GM21717 (cell line): Measurements from ENCODE around the gene JAM3.
"Not testable (repeated sequence)": the region's sequence is repeated elsewhere in the genome, so short reads cannot be mapped to it uniquely, and the experiment has no call there.

Experiments used
- ATAC-seq: cut with Tn5 transposase; IDR thresholded peaks from one replicate; pipeline ENCODE4 v1.9.1; 2021; ENCODE audit warnings: mild to moderate bottlenecking, moderate library complexity; ENCODE audit not compliant: unreplicated experiment

JAM3 gene

DNA sequence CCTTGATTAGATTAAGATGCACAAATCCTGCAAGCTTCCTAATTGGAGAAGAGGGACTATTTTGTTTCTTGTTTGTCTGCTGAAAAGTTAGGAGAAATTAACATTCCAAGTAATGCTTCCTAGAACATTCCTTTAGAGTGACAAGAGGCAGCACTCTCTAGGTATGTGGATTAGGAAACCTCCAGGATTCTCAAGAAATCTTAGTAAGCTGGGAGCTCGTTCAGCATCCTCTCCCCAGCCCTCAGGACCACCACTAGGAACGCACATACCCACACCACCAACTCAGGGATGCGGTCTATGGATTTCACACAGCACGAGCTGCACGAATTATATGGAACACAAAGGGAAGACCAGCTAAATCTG is 102.0 kb downstream of the JAM3 start:
- no peak for ATAC-seq

DNA sequence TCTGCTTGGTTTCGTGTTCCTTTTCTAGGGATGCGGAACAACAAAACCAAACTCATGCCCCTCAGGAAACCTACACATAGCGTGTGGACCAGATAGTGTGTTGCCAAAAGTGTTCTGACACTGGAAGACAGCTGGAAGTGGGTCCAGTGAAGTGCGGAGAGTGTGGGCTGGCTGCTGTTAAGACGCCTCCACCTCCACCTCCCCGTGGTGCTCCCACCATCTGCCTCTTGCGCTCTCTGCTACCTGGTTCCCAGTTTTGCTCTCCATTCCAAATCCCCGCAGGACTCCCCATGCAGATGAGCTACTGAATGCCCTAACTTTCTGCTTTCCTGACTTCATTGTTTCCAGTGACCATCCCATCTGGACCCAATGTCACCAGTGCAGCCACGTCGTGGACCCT is 103.1 kb downstream of the JAM3 start:
- ATAC-seq, result no peak

DNA sequence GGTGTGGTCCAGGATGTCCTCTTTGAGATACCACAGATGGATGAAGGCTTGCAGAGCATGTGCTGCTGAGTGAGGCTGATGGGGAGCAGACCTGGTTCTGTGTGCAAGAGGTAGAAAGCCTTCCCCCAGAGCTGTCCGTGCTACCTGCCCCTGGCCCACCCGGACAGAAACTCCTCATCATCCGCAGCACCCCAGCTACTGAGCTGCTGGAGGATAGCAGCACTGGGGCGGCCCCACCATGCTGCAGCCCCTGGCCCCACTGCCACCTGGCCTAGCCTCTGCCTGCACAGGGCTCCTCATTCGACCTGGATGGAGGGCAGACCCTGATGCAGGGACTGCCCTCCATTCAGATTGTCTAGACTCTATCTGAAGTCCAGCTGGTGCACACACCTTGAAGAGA is 104.4 kb downstream of the JAM3 start:
- no peak for ATAC-seq

DNA sequence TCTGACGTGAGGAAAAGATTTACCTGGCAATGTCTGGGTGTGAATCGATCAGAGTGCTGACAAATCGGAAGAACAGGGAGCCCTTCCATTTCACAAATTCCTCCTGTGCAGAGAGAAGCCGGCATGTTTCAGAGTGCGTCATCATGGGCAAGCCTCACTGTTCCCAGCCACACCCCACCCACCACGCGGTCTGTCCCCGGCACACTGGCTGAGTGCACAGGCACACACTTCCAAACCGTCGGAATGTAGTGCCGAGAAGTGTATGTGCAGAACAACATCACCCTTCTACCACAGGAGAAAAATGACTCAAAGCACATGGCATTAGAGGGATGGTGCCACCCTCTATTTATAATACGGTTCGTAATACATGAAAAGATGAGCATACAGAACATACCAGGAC is 107.4 kb downstream of the JAM3 start:
- ATAC-seq, result no peak

DNA sequence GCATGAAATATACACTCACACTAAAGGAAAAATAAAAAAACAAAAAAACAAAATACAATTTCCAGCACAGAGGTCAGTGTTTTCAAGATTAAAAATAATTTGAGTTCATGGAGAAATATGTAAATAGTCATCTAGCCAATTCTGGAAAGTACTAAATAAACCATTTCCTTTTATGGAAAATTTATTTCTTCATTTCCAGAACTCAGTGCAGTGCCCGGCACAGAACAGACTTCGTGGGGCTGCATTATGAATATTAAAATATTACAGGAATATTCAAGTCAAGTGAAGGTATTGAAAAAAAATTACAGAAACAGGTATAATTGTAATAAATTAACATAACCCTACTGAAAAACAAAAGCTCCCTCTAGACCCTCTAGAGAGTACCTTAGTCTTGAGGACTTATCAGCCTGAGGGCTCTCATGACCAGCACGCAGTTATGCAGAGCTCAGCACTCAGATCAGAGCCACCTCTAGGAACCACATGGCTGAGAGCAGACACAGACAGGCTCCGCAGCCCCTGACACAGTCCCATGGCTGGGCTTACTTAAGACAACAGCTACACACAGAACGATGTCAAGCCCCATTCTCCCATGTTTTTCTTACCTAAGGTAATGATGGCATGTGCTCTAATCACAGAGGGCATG is 109.3 kb downstream of the JAM3 start:
- no peak for ATAC-seq

DNA sequence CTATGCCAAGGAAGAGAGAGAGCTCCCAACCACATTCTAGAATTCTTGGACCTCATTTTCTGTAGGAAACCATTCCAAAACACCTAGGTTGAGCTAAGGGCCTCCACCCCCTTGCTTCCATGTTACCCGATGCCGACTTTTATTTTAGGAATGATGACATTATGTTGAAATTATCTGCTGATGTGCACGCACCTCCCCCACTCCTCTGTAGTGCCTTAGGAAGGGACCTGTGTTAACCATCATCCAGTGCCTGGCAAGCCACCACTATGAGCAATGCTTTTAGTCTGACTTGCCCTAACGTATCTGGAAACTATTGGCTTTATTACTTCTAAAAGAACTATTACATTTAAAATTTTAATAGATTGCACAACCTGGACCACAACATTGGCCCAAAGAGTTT is 112.8 kb downstream of the JAM3 start:
- no peak for ATAC-seq

DNA sequence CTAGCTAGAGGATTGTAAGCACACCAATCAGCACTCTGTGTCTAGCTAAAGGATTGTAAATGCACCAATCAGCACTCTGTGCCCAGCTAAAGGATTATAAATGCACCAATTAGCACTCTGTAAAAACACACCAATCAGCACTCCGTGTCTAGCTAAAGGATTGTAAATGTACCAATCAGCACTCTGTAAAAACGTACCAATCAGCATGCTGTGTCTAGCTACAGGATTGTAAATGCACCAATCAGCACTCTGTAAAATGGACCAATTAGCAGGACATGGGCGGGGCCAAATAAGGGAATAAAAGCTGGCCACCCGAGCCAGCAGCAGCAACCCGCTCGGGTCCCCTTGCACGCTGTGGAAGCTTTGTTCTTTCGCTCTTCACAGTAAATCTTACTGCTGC is 119.2 kb downstream of the JAM3 start:
- not testable (repeated sequence) for ATAC-seq

DNA sequence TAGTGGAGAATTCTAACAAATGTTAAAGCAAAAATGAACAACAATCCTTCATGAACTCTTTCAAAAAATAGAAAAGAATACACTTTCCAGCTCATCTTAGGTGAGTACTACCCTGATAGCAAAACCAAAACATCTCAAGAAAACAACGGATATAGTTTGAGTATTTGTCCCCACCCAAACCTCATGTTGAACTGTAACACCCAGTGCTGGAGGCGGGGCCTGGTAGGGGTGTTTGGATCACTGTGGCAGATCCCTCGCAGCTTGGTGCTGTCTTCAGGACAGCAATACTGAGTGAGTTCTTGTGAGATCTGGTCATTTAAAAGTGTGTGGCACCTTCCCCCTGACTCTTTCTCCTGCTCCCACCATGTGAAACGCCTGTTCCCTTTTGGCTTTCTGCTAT is 127.9 kb downstream of the JAM3 start:
- no peak for ATAC-seq

DNA sequence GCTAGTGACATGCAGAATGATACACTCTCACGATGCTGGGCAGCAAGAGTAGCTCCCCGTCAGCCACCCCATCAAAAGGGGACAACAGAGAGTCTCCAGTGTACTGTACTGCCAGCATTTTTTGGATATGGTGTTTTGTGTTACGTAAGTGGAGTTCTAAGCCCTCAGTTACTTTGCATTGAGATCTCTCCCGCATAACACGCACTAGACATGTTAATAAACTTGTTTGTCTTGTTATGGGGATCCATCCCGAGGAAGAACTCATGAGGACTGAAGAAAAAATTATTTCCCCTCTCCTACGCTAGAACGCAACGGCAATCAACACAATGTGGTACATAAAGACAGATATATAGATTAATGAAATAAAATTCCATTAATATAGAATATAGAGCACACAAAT is 130.7 kb downstream of the JAM3 start:
- ATAC-seq, result no peak

DNA sequence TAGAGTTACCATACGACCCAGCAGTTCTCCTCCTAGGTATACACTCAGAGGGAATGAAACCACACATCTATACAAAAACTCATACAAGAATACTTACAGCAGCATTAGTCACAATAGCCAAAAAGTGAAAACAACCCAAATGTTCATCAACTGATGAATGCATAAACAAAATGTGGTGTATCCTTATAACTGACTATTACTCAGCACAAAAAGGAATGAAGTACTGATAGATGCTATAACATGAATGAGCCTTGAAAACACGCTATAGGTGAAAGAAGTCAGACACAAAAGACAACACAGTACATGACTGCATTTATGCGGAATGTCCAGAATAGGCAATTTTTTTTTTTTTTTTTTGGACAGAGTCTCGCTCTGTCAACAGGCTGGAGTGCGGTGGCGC is 131.8 kb downstream of the JAM3 start:
- no peak for ATAC-seq
